Lower leg skin (tissue), 3 donors: ENCODE measurements around the gene ZNF408.

Source experiments
- CTCF ChIP-seq, 3 donors: fragments of 450-650 bp; IDR thresholded peaks; one replicate each; pipeline ENCODE4 v1.5.1; 2016; ENCODE audit warnings: antibody characterized with exemption in 3 of 3, mild to moderate bottlenecking in 3 of 3, moderate library complexity in 2 of 3
- POLR2A ChIP-seq, 2 donors: fragments of 450-650 bp; IDR thresholded peaks; one replicate each; pipeline ENCODE4 v1.6.1; 2016 to 2017; ENCODE audit warnings: antibody characterized with exemption in 2 of 2, mild to moderate bottlenecking in 1 of 2, moderate library complexity in 1 of 2

- TF ChIP-seq CTCF (IDR thresholded peaks at IDR 0.05) (no peak), POLR2A (IDR thresholded peaks at IDR 0.05) (no peak)
These were observed 10.5 kb downstream of the ZNF408 start for GRCh38 chr11:46711303-46711702.
